ENCODE measurements around the gene CDC42BPA.
A peak's percentile ranks its signal among the peaks of the same experiment; 100 is the strongest.
"Not testable (repeated sequence)": the region's sequence is repeated elsewhere in the genome, so short reads cannot be mapped to it uniquely, and the experiment has no call there.

The CDC42BPA gene

GRCh38 chr1:227261501-227261900 is 56.8 kb downstream of the CDC42BPA start:
- no peak for DNase-seq

- no peak for DNase-seq
Measured at GRCh38 chr1:227260433-227260832, 57.9 kb downstream of the CDC42BPA start.

- DNase-seq: no peak
Measured at GRCh38 chr1:227257964-227258363, 60.3 kb downstream of the CDC42BPA start.

- no peak for DNase-seq
Measured at GRCh38 chr1:227255086-227255732, 63.1 kb downstream of the CDC42BPA start.

GRCh38 chr1:227253065-227253464 is 65.2 kb downstream of the CDC42BPA start:
- DNase-seq: no peak

- no peak for DNase-seq
Measured at GRCh38 chr1:227245613-227246320, 72.5 kb downstream of the CDC42BPA start.

- no peak for DNase-seq
Measured at GRCh38 chr1:227244339-227245118, 73.8 kb downstream of the CDC42BPA start.

- DNase-seq: no peak
Measured at GRCh38 chr1:227242811-227243682, 75.2 kb downstream of the CDC42BPA start.

GRCh38 chr1:227240983-227241382 is 77.3 kb downstream of the CDC42BPA start:
- no peak for DNase-seq

- DNase-seq: peak in 3 of 56 donors; percentile 21 to 48 (median 45)
Measured at GRCh38 chr1:227234998-227235405, 83.3 kb downstream of the CDC42BPA start.

- DNase-seq: not testable (repeated sequence)
Measured at GRCh38 chr1:227231128-227231527, 87.2 kb downstream of the CDC42BPA start.

- DNase-seq: no peak
Measured at GRCh38 chr1:227228201-227228600, 90.1 kb downstream of the CDC42BPA start.

GRCh38 chr1:227227761-227228160 is 90.5 kb downstream of the CDC42BPA start:
- DNase-seq: no peak

- DNase-seq: no peak
Measured at GRCh38 chr1:227225715-227226346, 92.5 kb downstream of the CDC42BPA start.

- no peak for DNase-seq
Measured at GRCh38 chr1:227223171-227223806, 95.0 kb downstream of the CDC42BPA start.

- no peak for DNase-seq
Measured at GRCh38 chr1:227219715-227220292, 98.5 kb downstream of the CDC42BPA start.

GRCh38 chr1:227218870-227219573 is 99.3 kb downstream of the CDC42BPA start:
- DNase-seq: no peak

GRCh38 chr1:227215863-227216510 is 102.3 kb downstream of the CDC42BPA start:
- DNase-seq: no peak

GRCh38 chr1:227214207-227214606 is 104.1 kb downstream of the CDC42BPA start:
- no peak for DNase-seq

Measured in amygdala (tissue), 56 donors.